Thoracic aorta (tissue), 2 donors: ENCODE data around the gene SLC22A7. TPM values are rescaled to one million over a fixed set of nuclear protein-coding genes. Genes with fewer than 3 reads are reported as not detected.

Source experiments
- ATAC-seq: fragments of 150-250 bp; one replicate; pipeline ENCODE4 v1.8.0; 2017; ENCODE audit warnings: low read depth; ENCODE audit not compliant: insufficient number of reproducible peaks, low FRiP score
- DNase-seq: peaks from one replicate; pipeline ENCODE4 v3.0.0-alpha.2; 2020; ENCODE audit warnings: low spot score
- H3K27ac ChIP-seq, 2 donors: fragments of 200-600 bp; sonication (generic); 1 replicate in 1 of 2; 2 replicates in 1 of 2; pipeline ENCODE4 v1.5.1; 2016; ENCODE audit warnings: mild to moderate bottlenecking in 2 of 2, moderate library complexity in 2 of 2
- H3K27me3 ChIP-seq: fragments of 200-600 bp; sonication (generic); replicated peaks from 2 replicates; pipeline ENCODE4 v1.6.0; 2016; ENCODE audit warnings: mild to moderate bottlenecking; ENCODE audit not compliant: insufficient read depth
- H3K36me3 ChIP-seq: fragments of 200-600 bp; sonication (generic); one replicate; pipeline ENCODE4 v1.5.1; 2016
- H3K4me1 ChIP-seq, 2 donors: fragments of 200-600 bp; sonication (generic); 1 replicate in 1 of 2; 2 replicates in 1 of 2; pipeline versions ENCODE4 v1.5.1 to v1.6.0; 2016; ENCODE audit warnings: low read depth in 2 of 2, mild to moderate bottlenecking in 1 of 2; ENCODE audit not compliant: control insufficient read depth in 1 of 2
- H3K4me3 ChIP-seq: fragments of 200-600 bp; sonication (generic); 2 replicates; pipeline ENCODE4 v1.5.1; 2016; ENCODE audit warnings: mild to moderate bottlenecking
- H3K9me3 ChIP-seq: fragments of 200-600 bp; sonication (generic); 2 replicates; pipeline ENCODE4 v1.5.1; 2016
- total RNA-seq, 2 donors: library from RNA; depleted of rRNA; stranded (reverse); fragments of >200 nt; gene quantifications; one replicate each; pipeline versions ENCODE4 v1.1.0 to v1.2.3, GENCODE V29; 2016
- TF ChIP-seq, protein P1 (sequence below): fragments of 200-600 bp; sonication (generic); IDR thresholded peaks from one replicate; pipeline ENCODE4 v1.5.1; 2019; ENCODE audit warnings: antibody characterized with exemption

Gene SLC22A7
- total RNA-seq, 2 donors from 2014 or later, result not detected

DNA sequence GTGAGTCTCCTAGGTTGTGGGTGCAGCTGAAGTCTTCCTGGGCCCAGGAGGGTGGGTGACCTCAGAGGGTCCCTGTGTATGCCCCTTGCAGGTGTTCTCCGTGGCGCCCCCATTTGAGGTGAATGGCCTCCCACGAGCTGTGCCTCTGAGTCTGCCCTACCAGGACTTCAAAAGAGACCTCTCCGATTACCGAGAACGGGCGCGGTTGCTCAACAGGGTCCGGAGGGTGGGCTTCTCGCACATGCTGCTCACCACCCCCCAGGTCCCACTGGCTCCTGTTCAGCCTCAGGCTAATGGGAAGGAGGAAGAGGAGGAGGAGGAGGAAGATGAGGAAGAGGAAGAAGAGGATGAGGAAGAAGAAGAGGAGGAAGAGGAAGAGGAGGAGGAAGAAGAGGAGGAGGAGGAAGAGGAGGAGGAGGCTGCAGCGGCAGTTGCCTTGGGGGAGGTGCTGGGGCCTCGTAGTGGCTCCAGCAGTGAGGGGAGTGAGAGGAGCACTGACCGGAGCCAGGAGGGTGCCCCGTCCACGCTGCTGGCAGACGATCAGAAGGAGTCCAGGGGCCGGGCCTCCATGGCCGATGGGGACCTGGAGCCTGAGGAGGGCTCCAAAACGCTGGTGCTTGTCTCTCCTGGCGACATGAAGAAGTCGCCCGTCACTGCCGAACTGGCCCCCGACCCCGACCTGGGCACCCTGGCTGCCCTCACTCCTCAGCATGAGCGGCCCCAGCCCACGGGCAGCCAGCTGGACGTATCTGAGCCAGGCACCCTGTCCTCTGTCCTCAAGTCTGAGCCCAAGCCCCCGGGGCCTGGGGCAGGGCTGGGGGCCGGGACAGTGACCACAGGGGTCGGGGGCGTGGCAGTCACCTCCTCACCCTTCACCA, 15.2 kb upstream of the SLC22A7 start:
- Histone ChIP-seq H3K27ac (no peak overlapping the region), H3K9me3 (no peaks in the 10 kb centered on the region), H3K4me3 (no peak overlapping the region), H3K27me3 (no peaks in the 10 kb centered on the region), H3K4me1 (no peaks in the 10 kb centered on the region), H3K36me3 (no peaks in the 10 kb centered on the region)
- TF ChIP-seq, protein P1, sequence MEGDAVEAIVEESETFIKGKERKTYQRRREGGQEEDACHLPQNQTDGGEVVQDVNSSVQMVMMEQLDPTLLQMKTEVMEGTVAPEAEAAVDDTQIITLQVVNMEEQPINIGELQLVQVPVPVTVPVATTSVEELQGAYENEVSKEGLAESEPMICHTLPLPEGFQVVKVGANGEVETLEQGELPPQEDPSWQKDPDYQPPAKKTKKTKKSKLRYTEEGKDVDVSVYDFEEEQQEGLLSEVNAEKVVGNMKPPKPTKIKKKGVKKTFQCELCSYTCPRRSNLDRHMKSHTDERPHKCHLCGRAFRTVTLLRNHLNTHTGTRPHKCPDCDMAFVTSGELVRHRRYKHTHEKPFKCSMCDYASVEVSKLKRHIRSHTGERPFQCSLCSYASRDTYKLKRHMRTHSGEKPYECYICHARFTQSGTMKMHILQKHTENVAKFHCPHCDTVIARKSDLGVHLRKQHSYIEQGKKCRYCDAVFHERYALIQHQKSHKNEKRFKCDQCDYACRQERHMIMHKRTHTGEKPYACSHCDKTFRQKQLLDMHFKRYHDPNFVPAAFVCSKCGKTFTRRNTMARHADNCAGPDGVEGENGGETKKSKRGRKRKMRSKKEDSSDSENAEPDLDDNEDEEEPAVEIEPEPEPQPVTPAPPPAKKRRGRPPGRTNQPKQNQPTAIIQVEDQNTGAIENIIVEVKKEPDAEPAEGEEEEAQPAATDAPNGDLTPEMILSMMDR, result no peak
- DNase-seq, result no peak
- no peak for ATAC-seq

DNA sequence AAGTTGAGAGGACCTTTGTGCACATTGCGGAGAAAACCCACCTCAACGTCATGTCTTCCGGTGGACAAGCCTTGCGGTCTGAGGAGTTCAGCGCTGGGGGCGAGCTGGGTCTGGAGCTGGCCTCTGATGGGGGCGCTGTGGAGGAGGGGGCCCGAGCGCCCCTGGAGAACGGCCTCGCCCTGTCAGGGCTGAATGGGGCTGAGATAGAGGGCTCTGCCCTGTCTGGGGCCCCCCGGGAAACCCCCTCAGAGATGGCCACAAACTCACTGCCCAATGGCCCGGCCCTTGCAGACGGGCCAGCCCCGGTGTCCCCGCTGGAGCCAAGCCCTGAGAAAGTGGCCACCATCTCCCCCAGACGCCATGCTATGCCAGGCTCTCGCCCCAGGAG, 14.6 kb upstream of the SLC22A7 start:
- H3K4me1 ChIP-seq, result no peaks in the 10 kb centered on the region
- H3K27me3 ChIP-seq, result no peaks in the 10 kb centered on the region
- no peak overlapping the region for H3K4me3 ChIP-seq
- TF ChIP-seq, protein P1, result no peak
- H3K27ac ChIP-seq, result no peak overlapping the region
- ATAC-seq, result no peak
- no peaks in the 10 kb centered on the region for H3K36me3 ChIP-seq
- H3K9me3 ChIP-seq, result no peaks in the 10 kb centered on the region
- no peak for DNase-seq

DNA sequence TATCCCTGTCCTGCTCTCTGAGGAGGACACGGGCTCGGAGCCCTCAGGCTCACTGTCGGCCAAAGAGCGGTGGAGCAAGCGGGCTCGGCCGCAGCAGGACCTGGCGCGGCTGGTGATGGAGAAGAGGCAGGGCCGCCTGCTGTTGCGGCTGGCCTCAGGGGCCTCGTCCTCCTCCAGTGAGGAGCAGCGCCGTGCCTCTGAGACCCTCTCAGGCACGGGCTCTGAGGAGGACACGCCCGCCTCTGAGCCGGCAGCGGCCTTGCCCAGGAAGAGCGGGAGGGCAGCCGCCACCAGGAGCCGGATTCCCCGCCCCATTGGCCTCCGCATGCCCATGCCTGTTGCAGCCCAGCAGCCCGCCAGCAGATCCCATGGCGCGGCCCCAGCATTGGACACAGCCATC, 14.2 kb upstream of the SLC22A7 start:
- TF ChIP-seq, protein P1, result no peak
- H3K36me3 ChIP-seq, result no peaks in the 10 kb centered on the region
- no peak overlapping the region for H3K4me3 ChIP-seq
- no peaks in the 10 kb centered on the region for H3K9me3 ChIP-seq
- no peak overlapping the region for H3K27ac ChIP-seq
- DNase-seq (no peak), ATAC-seq (no peak)
- no peaks in the 10 kb centered on the region for H3K4me1 ChIP-seq
- no peaks in the 10 kb centered on the region for H3K27me3 ChIP-seq

DNA sequence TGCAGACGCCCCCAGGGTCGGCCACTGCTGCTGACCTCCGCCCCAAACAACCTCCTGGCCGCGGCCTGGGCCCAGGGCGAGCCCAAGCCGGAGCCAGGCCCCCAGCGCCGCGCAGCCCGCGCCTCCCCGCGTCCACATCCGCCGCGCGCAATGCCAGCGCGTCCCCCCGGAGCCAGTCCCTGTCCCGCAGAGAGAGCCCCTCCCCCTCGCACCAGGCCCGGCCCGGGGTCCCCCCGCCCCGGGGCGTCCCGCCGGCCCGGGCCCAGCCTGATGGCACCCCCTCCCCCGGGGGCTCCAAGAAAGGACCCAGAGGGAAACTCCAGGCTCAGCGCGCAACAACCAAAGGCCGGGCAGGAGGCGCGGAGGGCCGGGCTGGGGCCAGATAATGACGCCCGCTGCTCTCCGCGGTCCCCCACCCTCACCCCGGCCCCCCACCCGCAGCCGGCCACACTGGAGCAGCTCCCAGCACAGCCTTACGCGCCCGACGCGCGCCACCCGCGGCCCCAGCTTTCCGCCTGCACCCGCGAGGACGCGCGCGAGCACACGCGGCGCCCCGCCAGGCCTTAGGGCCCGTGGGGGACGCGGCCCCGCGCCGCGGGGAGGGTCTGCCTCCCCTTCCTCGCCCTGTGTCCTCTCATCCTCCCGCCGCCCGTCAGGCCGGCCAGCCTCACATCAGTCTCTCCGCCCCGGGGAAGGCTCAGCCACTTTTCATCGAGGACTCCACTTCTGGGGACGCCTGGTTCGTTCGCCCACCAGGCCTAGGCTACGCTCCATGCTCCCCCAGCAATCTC, 12.9 kb upstream of the SLC22A7 start:
- TF ChIP-seq, protein P1, result no peak
- H3K9me3 ChIP-seq, result no peaks in the 10 kb centered on the region
- H3K4me3 ChIP-seq, result no peak overlapping the region
- DNase-seq (no peak), ATAC-seq (no peak)
- H3K4me1 ChIP-seq, result no peaks in the 10 kb centered on the region
- no peaks in the 10 kb centered on the region for H3K36me3 ChIP-seq
- no peaks in the 10 kb centered on the region for H3K27me3 ChIP-seq
- no peak overlapping the region for H3K27ac ChIP-seq

DNA sequence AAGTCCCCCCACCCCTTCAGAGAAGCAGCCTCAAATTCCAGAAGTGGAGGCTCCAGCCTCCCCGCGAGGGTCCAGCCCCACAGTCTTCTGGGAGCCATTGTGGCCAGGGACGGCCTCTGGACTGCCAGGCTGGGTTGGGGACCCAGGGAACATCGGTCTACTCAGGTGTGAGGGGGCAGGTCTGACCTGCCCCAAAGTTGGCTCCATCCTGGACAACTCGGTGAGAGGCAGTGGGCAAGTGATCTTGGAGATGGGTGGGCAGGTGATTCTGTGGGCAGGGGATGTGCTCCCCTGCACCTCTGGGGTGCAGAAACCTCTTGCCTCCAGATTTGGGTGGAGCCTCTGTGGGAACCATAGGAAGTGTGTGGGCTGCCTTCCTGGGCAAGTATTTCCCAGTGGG, 12.2 kb upstream of the SLC22A7 start:
- TF ChIP-seq, protein P1, result no peak
- no peak for ATAC-seq
- DNase-seq, result no peak
- no peaks in the 10 kb centered on the region for H3K36me3 ChIP-seq
- no peaks in the 10 kb centered on the region for H3K4me1 ChIP-seq
- no peak overlapping the region for H3K27ac ChIP-seq
- H3K4me3 ChIP-seq, result no peak overlapping the region
- H3K9me3 ChIP-seq, result no peaks in the 10 kb centered on the region
- H3K27me3 ChIP-seq, result no peaks in the 10 kb centered on the region
